Measurements from ENCODE around the gene CCDC69. TPM values are rescaled to one million over a fixed set of nuclear protein-coding genes. Genes with fewer than 3 reads are reported as not detected.

The CCDC69 gene
- total RNA-seq, 1 experiment from 2014 or later = 5.1 TPM

DNA sequence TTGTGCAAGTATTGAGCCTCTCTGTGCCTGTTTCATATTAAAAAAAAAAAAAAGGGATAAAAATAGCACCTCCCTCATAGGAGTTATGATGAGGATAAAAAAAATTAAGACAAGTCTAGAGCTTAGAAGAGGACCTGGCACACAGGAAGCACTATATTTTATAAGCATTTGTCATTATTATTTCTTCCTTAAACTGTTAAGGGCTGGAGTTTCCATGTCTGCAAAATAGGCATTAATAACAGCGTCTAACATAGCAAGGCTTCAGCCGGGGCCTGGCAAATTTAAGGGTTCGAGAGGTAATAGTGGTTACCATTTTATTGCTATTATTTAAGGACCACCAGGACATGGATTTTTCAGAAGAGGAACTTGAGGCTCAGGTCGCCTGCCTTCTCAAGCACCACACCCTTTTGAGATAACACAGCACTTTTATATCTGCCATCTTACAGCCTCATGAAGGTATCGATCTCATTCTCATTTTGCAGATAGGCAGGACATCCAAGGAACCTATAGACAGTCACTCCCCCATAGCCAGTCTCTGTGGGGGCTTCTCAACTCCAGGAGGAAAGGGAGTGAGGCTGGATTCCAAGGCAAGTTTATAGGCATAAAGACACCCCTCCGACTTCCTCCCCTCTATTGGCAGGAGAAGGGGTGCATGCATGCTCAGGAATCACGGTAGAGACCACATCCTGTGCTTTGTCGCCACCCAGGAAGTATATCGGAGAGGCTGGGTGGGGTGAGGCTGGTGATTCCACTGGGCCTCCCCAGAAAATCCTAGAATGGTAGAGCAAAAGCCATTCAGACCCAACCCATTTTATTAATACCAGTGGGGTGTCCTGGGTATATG lies 68.7 kb downstream of the CCDC69 start:
- no peaks in the 10 kb centered on the region for H3K9me3 Mint-ChIP-seq (ENCODE audit: unreplicated experiment)
- no TSS peak for BruUV-seq (replicated peaks)
- no peaks in the 10 kb centered on the region for H3K9me3 ChIP-seq
- no peak overlapping the region for H3K4me3 ChIP-seq (ENCODE audit: low read depth, low read length)
- DNase-seq = no peak
- H3K27me3 Mint-ChIP-seq (ENCODE audit: insufficient read depth, unreplicated experiment) = no peaks in the 10 kb centered on the region
- POLR2A ChIA-PET = no interaction called here
- no peak overlapping the region for H3K27ac Mint-ChIP-seq (ENCODE audit: unreplicated experiment)
- no peaks in the 10 kb centered on the region for H3K27me3 ChIP-seq (replicated peaks; ENCODE audit: control insufficient read depth, insufficient read depth, low read length)
- peaks cover 40% of the 10 kb centered on the region for H3K4me1 ChIP-seq
- H3K4me3 Mint-ChIP-seq (ENCODE audit: unreplicated experiment) = no peak overlapping the region
- H3K4me1 Mint-ChIP-seq (ENCODE audit: low read depth, unreplicated experiment) = peaks cover 10% of the 10 kb centered on the region
- TF ChIP-seq, protein P1, sequence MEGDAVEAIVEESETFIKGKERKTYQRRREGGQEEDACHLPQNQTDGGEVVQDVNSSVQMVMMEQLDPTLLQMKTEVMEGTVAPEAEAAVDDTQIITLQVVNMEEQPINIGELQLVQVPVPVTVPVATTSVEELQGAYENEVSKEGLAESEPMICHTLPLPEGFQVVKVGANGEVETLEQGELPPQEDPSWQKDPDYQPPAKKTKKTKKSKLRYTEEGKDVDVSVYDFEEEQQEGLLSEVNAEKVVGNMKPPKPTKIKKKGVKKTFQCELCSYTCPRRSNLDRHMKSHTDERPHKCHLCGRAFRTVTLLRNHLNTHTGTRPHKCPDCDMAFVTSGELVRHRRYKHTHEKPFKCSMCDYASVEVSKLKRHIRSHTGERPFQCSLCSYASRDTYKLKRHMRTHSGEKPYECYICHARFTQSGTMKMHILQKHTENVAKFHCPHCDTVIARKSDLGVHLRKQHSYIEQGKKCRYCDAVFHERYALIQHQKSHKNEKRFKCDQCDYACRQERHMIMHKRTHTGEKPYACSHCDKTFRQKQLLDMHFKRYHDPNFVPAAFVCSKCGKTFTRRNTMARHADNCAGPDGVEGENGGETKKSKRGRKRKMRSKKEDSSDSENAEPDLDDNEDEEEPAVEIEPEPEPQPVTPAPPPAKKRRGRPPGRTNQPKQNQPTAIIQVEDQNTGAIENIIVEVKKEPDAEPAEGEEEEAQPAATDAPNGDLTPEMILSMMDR (IDR thresholded peaks at IDR 0.05; ENCODE audit: insufficient read depth in 1 of 2, low read depth in 1 of 2, low read length in 1 of 2, severe bottlenecking in 1 of 2, unreplicated experiment in 1 of 2) = no peak
- H3K36me3 ChIP-seq (ENCODE audit: control insufficient read depth, insufficient read depth, low read length) = no peaks in the 10 kb centered on the region
- CTCF ChIA-PET = no interaction called here
- intact Hi-C loops (cut with micrococcal nuclease; ENCODE audit: unreplicated experiment) = no loop called here
- H3K36me3 Mint-ChIP-seq (ENCODE audit: insufficient read depth, unreplicated experiment) = peaks cover 13% of the 10 kb centered on the region

DNA sequence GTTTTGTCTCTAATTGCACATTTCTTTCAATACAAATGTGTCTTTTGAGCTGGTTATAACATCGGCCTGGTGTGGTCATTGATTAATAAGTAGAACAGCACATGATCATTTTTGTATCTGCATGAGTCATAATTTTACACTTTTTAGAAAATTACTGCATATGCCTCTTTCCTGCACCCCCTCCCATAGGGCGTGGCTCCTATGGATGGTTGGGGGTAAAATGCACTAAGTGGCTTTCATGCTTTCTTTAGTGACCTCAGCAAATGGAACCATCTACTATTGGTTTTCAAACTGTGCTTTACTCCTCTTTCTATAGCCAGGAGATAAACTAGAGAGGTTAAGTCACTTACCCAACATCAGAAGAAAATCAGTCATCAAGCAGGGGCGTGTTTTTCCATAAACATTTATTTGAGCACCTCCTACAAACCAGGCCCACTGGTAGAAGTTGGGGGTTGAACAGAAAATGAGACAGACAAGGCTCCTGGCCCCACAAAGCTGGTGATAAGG lies 70.1 kb downstream of the CCDC69 start:
- Mint-ChIP-seq H3K4me1 (ENCODE audit: low read depth, unreplicated experiment) (peaks cover 10% of the 10 kb centered on the region), H3K27ac (ENCODE audit: unreplicated experiment) (no peak overlapping the region), H3K9me3 (ENCODE audit: unreplicated experiment) (no peaks in the 10 kb centered on the region), H3K4me3 (ENCODE audit: unreplicated experiment) (no peak overlapping the region), H3K36me3 (ENCODE audit: insufficient read depth, unreplicated experiment) (peaks cover 13% of the 10 kb centered on the region), H3K27me3 (ENCODE audit: insufficient read depth, unreplicated experiment) (no peaks in the 10 kb centered on the region)
- ChIA-PET CTCF (no interaction called here), POLR2A (interaction anchor here (0.6 kb wide), 1 partner anchor 16 kb away, joined by 3 read pairs; no protein-coding TSS in a partner anchor)
- intact Hi-C loops (cut with micrococcal nuclease; ENCODE audit: unreplicated experiment) = no loop called here
- no TSS peak for BruUV-seq (replicated peaks)
- no peak overlapping the region for H3K4me3 ChIP-seq (ENCODE audit: low read depth, low read length)
- no peaks in the 10 kb centered on the region for H3K9me3 ChIP-seq
- TF ChIP-seq, protein P1 (IDR thresholded peaks at IDR 0.05; ENCODE audit: insufficient read depth in 1 of 2, low read depth in 1 of 2, low read length in 1 of 2, severe bottlenecking in 1 of 2, unreplicated experiment in 1 of 2) = no peak
- peaks cover 39% of the 10 kb centered on the region for H3K4me1 ChIP-seq
- no peaks in the 10 kb centered on the region for H3K36me3 ChIP-seq (ENCODE audit: control insufficient read depth, insufficient read depth, low read length)
- no peaks in the 10 kb centered on the region for H3K27me3 ChIP-seq (replicated peaks; ENCODE audit: control insufficient read depth, insufficient read depth, low read length)
- no peak for DNase-seq

DNA sequence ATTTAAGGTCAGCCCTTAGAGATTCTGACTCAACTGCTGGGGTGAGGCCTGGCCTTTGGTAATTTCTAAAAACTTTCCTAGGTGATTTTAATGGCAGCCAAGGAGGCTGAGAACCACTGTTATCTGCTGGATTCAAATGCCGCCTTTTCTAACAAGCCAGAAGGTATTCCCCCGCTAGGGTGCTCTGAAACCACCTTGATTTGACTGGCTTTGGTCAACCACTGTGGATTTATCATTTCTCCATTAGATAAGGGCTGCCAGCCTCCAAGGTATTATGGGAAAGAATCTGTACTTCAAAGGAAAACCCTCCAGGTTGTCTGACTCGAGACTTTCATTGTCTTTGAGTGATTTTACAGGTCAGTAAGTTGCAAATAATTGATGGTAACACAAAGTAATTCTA lies 70.6 kb downstream of the CCDC69 start:
- peaks cover 5% of the 10 kb centered on the region for H3K4me1 Mint-ChIP-seq (ENCODE audit: low read depth, unreplicated experiment)
- no TSS peak for BruUV-seq (replicated peaks)
- Histone ChIP-seq H3K27me3 (replicated peaks; ENCODE audit: control insufficient read depth, insufficient read depth, low read length) (no peaks in the 10 kb centered on the region), H3K9me3 (no peaks in the 10 kb centered on the region), H3K4me3 (ENCODE audit: low read depth, low read length) (no peak overlapping the region), H3K4me1 (peaks cover 34% of the 10 kb centered on the region), H3K36me3 (ENCODE audit: control insufficient read depth, insufficient read depth, low read length) (no peaks in the 10 kb centered on the region; the same call in 1 of the 2 replicates)
- intact Hi-C loops (cut with micrococcal nuclease; ENCODE audit: unreplicated experiment) = no loop called here
- H3K9me3 Mint-ChIP-seq (ENCODE audit: unreplicated experiment) = no peaks in the 10 kb centered on the region
- no peak for DNase-seq
- H3K27ac Mint-ChIP-seq (ENCODE audit: unreplicated experiment) = no peak overlapping the region
- ChIA-PET CTCF (no interaction called here), POLR2A (interaction anchor here (0.6 kb wide), 1 partner anchor 17 kb away, joined by 3 read pairs; no protein-coding TSS in a partner anchor)
- H3K27me3 Mint-ChIP-seq (ENCODE audit: insufficient read depth, unreplicated experiment) = no peaks in the 10 kb centered on the region
- TF ChIP-seq, protein P1 (IDR thresholded peaks at IDR 0.05; ENCODE audit: insufficient read depth in 1 of 2, low read depth in 1 of 2, low read length in 1 of 2, severe bottlenecking in 1 of 2, unreplicated experiment in 1 of 2) = no peak
- no peak overlapping the region for H3K4me3 Mint-ChIP-seq (ENCODE audit: unreplicated experiment)
- H3K36me3 Mint-ChIP-seq (ENCODE audit: insufficient read depth, unreplicated experiment) = peaks cover 12% of the 10 kb centered on the region
